Smooth muscle cell (in vitro differentiated cells): ENCODE data around the gene AKAP10. TPM values are rescaled to one million over a fixed set of nuclear protein-coding genes. Genes with fewer than 3 reads are reported as not detected.

Experiments
- DNase-seq: peaks from one replicate; lab custom pipeline; 2025; ENCODE audit not compliant: unreplicated experiment; lab: John Stamatoyannopoulos, UW
- H2AFZ ChIP-seq: fragments of 200-600 bp; sonication (generic); 2 replicates; pipeline ENCODE4 v1.6.0; 2016; ENCODE audit warnings: antibody characterized with exemption, low read depth, mild to moderate bottlenecking
- H3F3A ChIP-seq: fragments of 200-600 bp; sonication (generic); 2 replicates; pipeline ENCODE4 v1.6.0; 2017; ENCODE audit warnings: antibody characterized with exemption, low read depth
- H3K27ac ChIP-seq: fragments of 200-600 bp; sonication (generic); 2 replicates; pipeline ENCODE4 v1.5.1; 2016; ENCODE audit warnings: low read depth, mild to moderate bottlenecking
- H3K27me3 ChIP-seq: fragments of 200-600 bp; sonication (generic); 2 replicates; pipeline ENCODE4 v1.6.1; 2016; ENCODE audit warnings: low read depth, mild to moderate bottlenecking
- H3K36me3 ChIP-seq: fragments of 200-600 bp; sonication (generic); 2 replicates; pipeline ENCODE4 v1.5.1; 2016; ENCODE audit warnings: low read depth
- H3K4me1 ChIP-seq: fragments of 200-600 bp; sonication (generic); 2 replicates; pipeline ENCODE4 v1.5.1; 2016; ENCODE audit warnings: low read depth
- H3K4me2 ChIP-seq: fragments of 200-600 bp; sonication (generic); 2 replicates; pipeline ENCODE4 v1.6.0; 2016; ENCODE audit warnings: mild to moderate bottlenecking
- H3K4me3 ChIP-seq: fragments of 200-600 bp; sonication (generic); 2 replicates; pipeline ENCODE4 v1.5.1; 2016; ENCODE audit warnings: mild to moderate bottlenecking
- H3K79me2 ChIP-seq: fragments of 200-600 bp; sonication (generic); 2 replicates; pipeline ENCODE4 v1.6.0; 2016; ENCODE audit warnings: low read depth, mild to moderate bottlenecking
- H3K9ac ChIP-seq: fragments of 200-600 bp; sonication (generic); 2 replicates; pipeline ENCODE4 v1.6.0; 2016; ENCODE audit warnings: low read depth
- H3K9me3 ChIP-seq: fragments of 200-600 bp; sonication (generic); replicated peaks from 2 replicates; pipeline ENCODE4 v1.5.1; 2016; ENCODE audit warnings: low read depth
- H4K20me1 ChIP-seq: fragments of 200-600 bp; sonication (generic); 2 replicates; pipeline ENCODE4 v1.6.0; 2016; ENCODE audit warnings: low read depth
- CTCF ChIP-seq: fragments of 200-600 bp; sonication (generic); IDR thresholded peaks from 2 replicates; pipeline ENCODE4 v1.5.1; 2017; ENCODE audit warnings: borderline replicate concordance, mild to moderate bottlenecking, antibody characterized with exemption; ENCODE audit not compliant: insufficient read depth, poor library complexity, severe bottlenecking
- WGBS: methylation state at CpG from one replicate; pipeline ENCODE4 v1.1.7; 2016; ENCODE audit warnings: low lambda C conversion rate; 5-methylcytosine and 5-hydroxymethylcytosine counted together
- polyA plus RNA-seq: library from polyadenylated mRNA; unstranded; fragments of >200 nt; fragmentation: Nextera tagmentation; extraction: Ambion mirVana; gene quantifications from 2 replicates; pipeline ENCODE4 v1.2.1, GENCODE V29; 2016
- total RNA-seq: library from RNA; depleted of rRNA; stranded (reverse); fragments of >200 nt; gene quantifications from 2 replicates; pipeline ENCODE4 v1.2.3, GENCODE V29; 2014

The AKAP10 gene
- total and polyA plus RNA-seq, 2 experiments from 2014 or later = 23.7 to 28.4 TPM

GRCh38 chr17:19940722-19941464 is 36.7 kb downstream of the AKAP10 start:
- no peaks in the 10 kb centered on the region for H3K27me3 ChIP-seq
- peaks cover 72% of the 10 kb centered on the region for H4K20me1 ChIP-seq
- H3K9me3 ChIP-seq = no peaks in the 10 kb centered on the region
- TF ChIP-seq CTCF = no peak
- peak overlapping the region; percentile 59 for H3K27ac ChIP-seq
- peak overlapping the region; percentile 1 for H3K4me2 ChIP-seq
- peaks cover 3% of the 10 kb centered on the region for H3F3A ChIP-seq
- H3K36me3 ChIP-seq = peaks cover 4% of the 10 kb centered on the region
- H3K79me2 ChIP-seq = peaks cover 23% of the 10 kb centered on the region
- 42% methylated on average over 4 of the region's 4 CpGs for WGBS
- no peak overlapping the region for H3K9ac ChIP-seq
- DNase-seq = no peak
- no peak overlapping the region for H2AFZ ChIP-seq
- no peak overlapping the region for H3K4me3 ChIP-seq
- H3K4me1 ChIP-seq = peaks cover 4% of the 10 kb centered on the region

DNA sequence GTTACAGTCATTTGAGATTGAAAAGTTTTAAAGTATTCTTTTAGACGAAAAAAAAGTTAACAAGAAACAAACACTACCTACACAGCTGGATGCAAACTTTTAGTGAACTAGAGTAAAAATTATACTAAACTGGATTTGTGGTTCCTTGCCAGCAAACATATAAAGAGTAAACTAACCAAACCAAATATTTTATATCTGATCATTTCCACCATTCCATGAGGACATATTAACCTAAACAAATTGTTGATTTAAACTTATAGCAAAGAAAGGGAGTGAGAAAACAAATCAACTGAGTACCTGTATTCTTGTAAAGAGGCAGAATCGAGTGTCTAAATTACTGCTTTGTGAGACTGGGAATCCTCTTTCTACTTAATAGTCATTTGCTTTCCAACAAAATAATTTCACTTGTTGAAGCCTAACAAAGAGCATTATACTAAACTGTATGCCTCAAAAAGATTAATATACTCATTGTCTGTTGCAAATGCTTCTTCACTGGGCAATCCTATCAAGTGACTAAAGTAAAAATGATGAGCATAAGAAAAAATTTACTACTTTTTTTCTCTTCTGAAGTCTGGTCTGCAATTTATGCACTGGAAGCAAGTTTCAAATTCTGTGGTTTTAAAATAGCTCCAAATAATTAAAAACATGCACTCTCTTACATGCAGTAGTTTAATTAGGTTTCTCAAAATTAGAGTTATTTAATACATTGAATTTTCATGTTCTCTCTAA is 37.5 kb downstream of the AKAP10 start:
- H4K20me1 ChIP-seq = peaks cover 65% of the 10 kb centered on the region
- peaks cover 7% of the 10 kb centered on the region for H3K36me3 ChIP-seq
- H3K4me3 ChIP-seq = no peak overlapping the region
- peak overlapping the region; percentile 1 for H3K4me2 ChIP-seq
- H3F3A ChIP-seq = peaks cover 3% of the 10 kb centered on the region
- DNase-seq = no peak
- no peak overlapping the region for H2AFZ ChIP-seq
- no peak overlapping the region for H3K9ac ChIP-seq
- TF ChIP-seq CTCF = no peak
- WGBS = 88% methylated on average over 2 of the region's 2 CpGs
- no peaks in the 10 kb centered on the region for H3K9me3 ChIP-seq
- peaks cover 16% of the 10 kb centered on the region for H3K79me2 ChIP-seq
- peaks cover 4% of the 10 kb centered on the region for H3K4me1 ChIP-seq
- peak overlapping the region; percentile 59 for H3K27ac ChIP-seq
- H3K27me3 ChIP-seq = no peaks in the 10 kb centered on the region

DNA sequence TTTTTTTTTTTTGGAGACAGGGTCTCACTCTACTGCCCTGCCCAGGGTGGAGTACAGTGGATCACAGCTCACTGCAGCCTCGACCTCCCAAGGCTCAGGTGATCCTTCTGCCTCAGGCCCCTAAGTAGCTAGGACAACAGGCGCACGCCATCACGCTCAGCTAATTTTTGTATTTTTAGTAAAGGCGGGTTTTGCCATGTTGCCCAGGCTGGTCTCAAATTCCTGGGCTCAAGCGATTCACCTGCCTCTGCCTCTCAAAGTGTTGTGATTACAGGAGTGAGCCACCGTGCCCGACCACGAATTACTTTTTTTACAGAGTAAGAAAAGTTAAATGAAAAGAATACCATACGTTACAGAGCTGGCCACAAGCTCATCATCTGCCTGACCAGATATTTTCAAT is 38.9 kb downstream of the AKAP10 start:
- no peak overlapping the region for H3K4me3 ChIP-seq
- peaks cover 4% of the 10 kb centered on the region for H3K4me1 ChIP-seq
- H2AFZ ChIP-seq = no peak overlapping the region
- no peaks in the 10 kb centered on the region for H3K27me3 ChIP-seq
- peaks cover 11% of the 10 kb centered on the region for H3K36me3 ChIP-seq
- no peak overlapping the region for H3K4me2 ChIP-seq
- H3K9me3 ChIP-seq = no peaks in the 10 kb centered on the region
- no peak for DNase-seq
- H3K27ac ChIP-seq = no peak overlapping the region
- H3F3A ChIP-seq = peaks cover 3% of the 10 kb centered on the region
- TF ChIP-seq CTCF = no peak
- WGBS = 99% methylated on average over 10 of the region's 10 CpGs
- no peak overlapping the region for H3K9ac ChIP-seq
- H3K79me2 ChIP-seq = peaks cover 11% of the 10 kb centered on the region
- H4K20me1 ChIP-seq = peaks cover 53% of the 10 kb centered on the region
